Activated CD8-positive, alpha-beta memory T cell treated with anti-CD3 and anti-CD28 coated beads, Interleukin-2, amount 10 ng/mL, durations not matched to agents 7 days and 5 days (primary cell): ENCODE measurements around the gene TMEM52. TPM values are rescaled to one million over a fixed set of nuclear protein-coding genes. Genes with fewer than 3 reads are reported as not detected.

Experiments used
- ATAC-seq: fragments of 150-1000 bp; cut with Tn5 transposase; one replicate; pipeline ENCODE4 v1.10.0; 2021; ENCODE audit warnings: moderate library complexity
- CTCF ChIA-PET: fragments of 350-600 bp; sonication (Branson Sonifier 250); formaldehyde crosslinking; loops from one replicate; lab custom pipeline; 2021; ENCODE audit warnings: antibody characterized with exemption; lab: Charles Lee
- DNase-seq: peaks from one replicate; pipeline ENCODE4 v3.0.0-alpha.2; 2020
- H3K27ac Mint-ChIP-seq: one replicate; pipeline ENCODE4 v1.8.0; 2021; ENCODE audit warnings: mild to moderate bottlenecking, mixed read lengths
- H3K27me3 Mint-ChIP-seq: one replicate; pipeline ENCODE4 v1.8.0; 2021; ENCODE audit warnings: mixed read lengths
- H3K36me3 Mint-ChIP-seq: one replicate; pipeline ENCODE4 v1.8.0; 2021; ENCODE audit warnings: mild to moderate bottlenecking, mixed read lengths
- H3K4me1 Mint-ChIP-seq: one replicate; pipeline ENCODE4 v1.8.0; 2021; ENCODE audit warnings: mixed read lengths
- H3K4me3 Mint-ChIP-seq: one replicate; pipeline ENCODE4 v1.8.0; 2021; ENCODE audit warnings: mild to moderate bottlenecking, moderate library complexity, mixed read lengths
- H3K9me3 Mint-ChIP-seq: one replicate; pipeline ENCODE4 v1.8.0; 2022; ENCODE audit warnings: low read depth, mixed read lengths
- total RNA-seq, 2 experiments: library from RNA; stranded (reverse); gene quantifications; one replicate each; pipeline ENCODE4 v1.2.3, GENCODE V29; 2021

Gene TMEM52
- total RNA-seq, 2 experiments from 2014 or later, result not detected

- H3K4me3 Mint-ChIP-seq, result no peak overlapping the region
- H3K9me3 Mint-ChIP-seq, result no peaks in the 10 kb centered on the region
- H3K27me3 Mint-ChIP-seq, result no peaks in the 10 kb centered on the region
- no peak overlapping the region for H3K27ac Mint-ChIP-seq
- CTCF ChIA-PET, result no interaction called here
- H3K4me1 Mint-ChIP-seq, result peaks cover 38% of the 10 kb centered on the region
- ATAC-seq (no peak), DNase-seq (no peak)
- H3K36me3 Mint-ChIP-seq, result peaks cover 56% of the 10 kb centered on the region
Measured at GRCh38 chr1:1872329-1872994, 46.6 kb downstream of the TMEM52 start.

- Mint-ChIP-seq H3K27me3 (no peaks in the 10 kb centered on the region), H3K36me3 (peaks cover 47% of the 10 kb centered on the region), H3K4me1 (peaks cover 33% of the 10 kb centered on the region), H3K9me3 (no peaks in the 10 kb centered on the region), H3K4me3 (no peak overlapping the region), H3K27ac (no peak overlapping the region)
- CTCF ChIA-PET, result interaction anchor here (1.8 kb wide), 1 partner anchor 19 kb away, joined by 6 read pairs; no protein-coding TSS in a partner anchor
- no peak for DNase-seq
- ATAC-seq, result no peak
Measured at GRCh38 chr1:1869469-1869868, 49.6 kb downstream of the TMEM52 start.

Other genes starting within 250 kb of the TMEM52 start
- gene SLC35E2B, start 226.5 kb downstream of the TMEM52 start, total RNA-seq, result 10 to 100 TPM; 46.2 to 50.9 TPM
- gene CDK11A, start 194.9 kb downstream of the TMEM52 start, total RNA-seq, result 100 to 1,000 TPM in 1 of 2 experiments, 10 to 100 TPM in 1; 80.5 to 100 TPM
- gene NADK, start 140.8 kb downstream of the TMEM52 start, total RNA-seq, result 100 to 1,000 TPM in 1 of 2 experiments, 10 to 100 TPM in 1; 97.9 to 100 TPM
- gene GNB1, start 28.2 kb downstream of the TMEM52 start, total RNA-seq, result 100 to 1,000 TPM; 426 to 473 TPM
- under 1 TPM in 1 of 2 experiments, not detected in 1; 0.45 TPM for gene CALML6, start 4.0 kb downstream of the TMEM52 start, total RNA-seq
- gene CFAP74, start 84.5 kb upstream of the TMEM52 start, total RNA-seq, result not detected
- not detected for gene GABRD, start 100.1 kb upstream of the TMEM52 start, total RNA-seq
- gene PRKCZ, start 131.1 kb upstream of the TMEM52 start, total RNA-seq, result 10 to 100 TPM in 1 of 2 experiments, 1 to 10 TPM in 1; 6.8 to 12.8 TPM